Esophagus squamous epithelium (tissue), 5 donors: ENCODE data around the gene CLEC19A. TPM values are rescaled to one million over a fixed set of nuclear protein-coding genes. Genes with fewer than 3 reads are reported as not detected.

ENCODE experiments used
- DNase-seq: peaks from one replicate; lab custom pipeline; 2025; lab: John Stamatoyannopoulos, UW
- H3K27ac ChIP-seq, 4 donors: fragments of 200-600 bp; sonication (generic); one replicate each; pipeline ENCODE4 v1.5.1; 2016 to 2019; ENCODE audit warnings: mild to moderate bottlenecking in 1 of 4
- H3K27me3 ChIP-seq, 4 donors: fragments of 200-600 bp; sonication (generic); 1 replicate in 3 of 4; 2 replicates in 1 of 4; pipeline versions ENCODE4 v1.5.1 to v1.6.0; 2017 to 2021; ENCODE audit warnings: antibody characterized with exemption in 1 of 4
- H3K36me3 ChIP-seq, 3 donors: fragments of 200-600 bp; sonication (generic); one replicate each; pipeline ENCODE4 v1.5.1; 2016 to 2019
- H3K4me1 ChIP-seq, 3 donors: fragments of 200-600 bp; sonication (generic); one replicate each; pipeline ENCODE4 v1.5.1; 2017 to 2019
- H3K4me3 ChIP-seq, 4 donors: fragments of 200-600 bp; sonication (generic); 1 replicate in 3 of 4; 2 replicates in 1 of 4; pipeline ENCODE4 v1.5.1; 2016 to 2019; ENCODE audit warnings: mild to moderate bottlenecking in 2 of 4, moderate library complexity in 1 of 4
- H3K9me3 ChIP-seq, 3 donors: fragments of 200-600 bp; sonication (generic); one replicate each; pipeline ENCODE4 v1.5.1; 2016 to 2019
- POLR2A ChIP-seq, 4 donors: fragments of 450-650 bp; IDR thresholded peaks; one replicate each; pipeline ENCODE4 v1.6.1; 2017; ENCODE audit warnings: antibody characterized with exemption in 4 of 4, mild to moderate bottlenecking in 4 of 4, moderate library complexity in 3 of 4
- WGBS, 2 donors: methylation state at CpG; one replicate each; pipeline ENCODE4 v1.1.5; 2018; 5-methylcytosine and 5-hydroxymethylcytosine counted together
- intact Hi-C: fragments of 100-400 bp; cut with DNase I; formaldehyde crosslinking; loops from one replicate; pipeline ENCODE4 v1.15.0; 2022
- total RNA-seq, 4 donors: library from RNA; depleted of rRNA; stranded (reverse); fragments of >200 nt; gene quantifications; one replicate each; pipeline ENCODE4 v1.1.0, GENCODE V29; 2016
- TF ChIP-seq, protein P1 (sequence below), 6 experiments: fragments of 450-650 bp in 4 of 6; fragments of 200-600 bp in 2 of 6; sonication (generic) in 2 of 6; IDR thresholded peaks; one replicate each; pipeline ENCODE4 v1.5.1; 2016 to 2019; ENCODE audit warnings: antibody characterized with exemption in 6 of 6, mild to moderate bottlenecking in 4 of 6, moderate library complexity in 4 of 6
- donor health status: DM: yes; HTN: yes; CAD: no.

The CLEC19A gene
- total RNA-seq, 4 donors from 2014 or later = not detected

DNA sequence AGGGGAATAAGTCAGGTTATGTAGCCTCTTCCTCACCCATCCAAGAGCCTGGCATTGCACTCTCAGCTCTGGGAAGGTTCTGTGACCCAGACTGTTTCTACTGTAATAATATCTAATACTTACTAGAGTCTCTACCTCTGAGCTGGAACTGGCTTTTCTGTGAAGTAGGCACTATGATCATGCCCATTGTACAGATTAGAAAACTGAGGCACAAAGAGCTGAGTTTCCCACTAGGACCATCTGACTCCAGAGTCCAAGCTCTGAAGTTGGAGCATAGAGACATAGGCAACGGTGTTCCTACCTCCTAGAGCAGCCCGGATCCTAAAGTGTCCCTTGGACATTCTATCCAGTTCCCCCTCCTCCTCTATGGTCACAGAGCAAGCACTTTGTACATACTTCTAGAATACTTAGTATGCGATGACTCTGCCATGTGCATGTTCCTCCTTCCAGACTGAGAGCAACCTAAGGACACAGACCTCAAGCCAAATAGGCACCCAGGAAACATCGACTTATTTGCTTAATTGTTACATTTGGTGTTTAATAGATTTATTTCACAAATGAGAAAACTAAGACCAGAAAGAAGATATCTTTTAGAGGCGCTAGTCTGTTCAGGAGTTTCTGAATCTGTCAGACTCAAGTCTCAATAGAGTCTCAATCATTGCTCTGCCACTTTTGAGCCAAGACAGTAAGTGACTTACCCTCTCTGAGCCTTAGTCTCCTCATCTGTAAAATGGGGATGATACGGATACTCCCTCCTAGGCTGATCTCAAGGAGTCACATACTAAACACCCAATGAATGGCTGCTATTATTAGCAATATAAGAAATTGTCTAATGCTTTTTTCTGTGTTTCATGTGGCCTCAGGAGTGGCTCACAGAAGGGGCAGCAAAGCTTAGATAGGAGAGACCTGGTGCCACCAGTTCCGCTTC is 3.6 kb downstream of the CLEC19A start:
- 75 to 76% methylated on average over 6 to 7 of the region's 7 CpGs for WGBS, 2 donors
- Histone ChIP-seq H3K36me3 (no peaks in the 10 kb centered on the region), H3K4me3 (no peak overlapping the region), H3K4me1 (peaks cover 0 to 39% (median 6%) of the 10 kb centered on the region in 3 donors), H3K27ac (no peak overlapping the region), H3K9me3 (no peaks in the 10 kb centered on the region), H3K27me3 (no peaks in the 10 kb centered on the region)
- DNase-seq = no peak
- TF ChIP-seq, protein P1, sequence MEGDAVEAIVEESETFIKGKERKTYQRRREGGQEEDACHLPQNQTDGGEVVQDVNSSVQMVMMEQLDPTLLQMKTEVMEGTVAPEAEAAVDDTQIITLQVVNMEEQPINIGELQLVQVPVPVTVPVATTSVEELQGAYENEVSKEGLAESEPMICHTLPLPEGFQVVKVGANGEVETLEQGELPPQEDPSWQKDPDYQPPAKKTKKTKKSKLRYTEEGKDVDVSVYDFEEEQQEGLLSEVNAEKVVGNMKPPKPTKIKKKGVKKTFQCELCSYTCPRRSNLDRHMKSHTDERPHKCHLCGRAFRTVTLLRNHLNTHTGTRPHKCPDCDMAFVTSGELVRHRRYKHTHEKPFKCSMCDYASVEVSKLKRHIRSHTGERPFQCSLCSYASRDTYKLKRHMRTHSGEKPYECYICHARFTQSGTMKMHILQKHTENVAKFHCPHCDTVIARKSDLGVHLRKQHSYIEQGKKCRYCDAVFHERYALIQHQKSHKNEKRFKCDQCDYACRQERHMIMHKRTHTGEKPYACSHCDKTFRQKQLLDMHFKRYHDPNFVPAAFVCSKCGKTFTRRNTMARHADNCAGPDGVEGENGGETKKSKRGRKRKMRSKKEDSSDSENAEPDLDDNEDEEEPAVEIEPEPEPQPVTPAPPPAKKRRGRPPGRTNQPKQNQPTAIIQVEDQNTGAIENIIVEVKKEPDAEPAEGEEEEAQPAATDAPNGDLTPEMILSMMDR (IDR thresholded peaks at IDR 0.05) = no peak
- no peak for TF ChIP-seq POLR2A (IDR thresholded peaks at IDR 0.05)
- intact Hi-C loops = no loop called here

DNA sequence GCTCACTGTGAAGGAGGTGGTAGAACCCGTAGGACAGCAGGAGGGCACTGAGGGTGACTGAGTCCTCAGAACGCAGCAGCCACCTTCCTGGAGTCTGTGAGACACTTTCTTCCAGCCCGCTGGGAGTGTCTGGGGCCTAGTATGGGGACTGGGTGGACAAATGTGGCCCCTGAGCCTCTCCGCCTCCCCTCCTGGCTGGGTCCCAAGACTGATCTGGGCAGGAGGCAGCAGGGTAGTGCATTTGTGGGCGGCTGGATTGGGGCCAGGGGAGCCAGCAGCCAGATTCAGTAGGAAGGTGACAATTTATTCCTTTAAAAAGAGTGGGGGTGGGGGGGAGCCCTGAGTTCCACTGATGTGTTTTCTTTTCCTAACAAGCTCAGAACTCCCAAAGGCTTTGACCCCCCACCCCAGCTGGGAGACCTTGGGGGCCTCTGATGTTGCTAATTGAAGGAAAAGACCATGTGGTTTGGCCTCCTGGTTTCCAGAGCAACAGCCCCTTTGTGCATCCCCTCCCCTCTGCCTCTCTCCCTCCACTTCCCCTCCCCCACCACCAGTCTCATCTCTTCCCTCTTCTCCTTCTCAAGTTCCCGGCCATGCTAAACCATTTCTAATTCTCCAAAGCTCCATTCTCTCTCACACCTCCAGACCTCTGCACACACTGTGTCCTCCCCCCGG is 4.4 kb downstream of the CLEC19A start:
- H3K4me3 ChIP-seq = no peak overlapping the region
- TF ChIP-seq, protein P1 (IDR thresholded peaks at IDR 0.05) = no peak
- no peak for TF ChIP-seq POLR2A (IDR thresholded peaks at IDR 0.05)
- 60 to 66% methylated on average over 3 to 4 of the region's 7 CpGs for WGBS, 2 donors
- intact Hi-C loops = no loop called here
- no peak for DNase-seq
- peaks cover 0 to 31% (median 6%) of the 10 kb centered on the region in 3 donors for H3K4me1 ChIP-seq
- no peaks in the 10 kb centered on the region for H3K9me3 ChIP-seq
- H3K27ac ChIP-seq = no peak overlapping the region
- H3K36me3 ChIP-seq = no peaks in the 10 kb centered on the region
- H3K27me3 ChIP-seq = no peaks in the 10 kb centered on the region

DNA sequence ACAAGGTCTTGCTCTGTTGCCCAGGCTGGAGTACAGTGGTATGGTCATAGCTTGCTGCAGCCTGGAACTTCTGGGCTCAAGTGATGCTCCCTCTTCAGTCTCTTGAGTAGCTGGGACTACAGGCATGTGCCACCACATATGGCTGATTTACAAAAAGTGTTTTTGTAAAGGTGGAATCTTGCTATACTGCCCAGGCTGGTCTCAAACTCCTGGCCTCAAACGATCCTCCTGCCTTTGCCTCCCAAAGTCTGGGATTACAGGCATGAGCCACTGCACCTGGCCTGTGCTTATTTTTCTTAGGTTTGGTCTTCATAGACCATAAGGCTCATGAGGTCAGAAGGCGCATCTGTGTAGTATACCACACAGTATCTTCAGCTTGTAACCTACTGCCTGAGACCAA is 5.3 kb downstream of the CLEC19A start:
- Histone ChIP-seq H3K27me3 (no peaks in the 10 kb centered on the region), H3K27ac (no peak overlapping the region), H3K4me3 (no peak overlapping the region), H3K4me1 (peaks cover 0 to 31% (median 6%) of the 10 kb centered on the region in 3 donors), H3K36me3 (no peaks in the 10 kb centered on the region), H3K9me3 (no peaks in the 10 kb centered on the region)
- no peak for DNase-seq
- TF ChIP-seq, protein P1 (IDR thresholded peaks at IDR 0.05) = no peak
- no peak for TF ChIP-seq POLR2A (IDR thresholded peaks at IDR 0.05)
- intact Hi-C loops = no loop called here
- 72 to 81% methylated on average over 2 of the region's 2 CpGs for WGBS, 2 donors

DNA sequence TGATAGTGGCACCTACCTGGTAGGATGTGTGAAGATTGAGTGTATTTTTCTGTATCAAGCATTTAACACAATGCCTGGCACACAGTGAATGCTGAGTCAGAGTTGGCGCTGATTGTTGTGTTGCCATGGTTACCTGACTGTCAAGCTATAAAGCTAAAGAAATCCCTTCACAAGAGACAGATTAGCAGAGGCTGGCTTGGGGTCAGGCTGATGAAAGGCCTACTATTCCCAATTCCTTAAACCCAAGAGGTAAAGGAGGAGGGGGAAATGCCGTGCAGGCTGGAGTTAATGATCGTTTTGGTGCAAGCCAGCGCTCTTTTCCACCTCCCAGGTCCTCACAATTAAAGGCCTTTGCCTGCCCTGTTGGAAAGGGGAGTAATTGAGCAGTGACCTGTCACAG is 5.9 kb downstream of the CLEC19A start:
- no peak overlapping the region for H3K4me3 ChIP-seq
- H3K27ac ChIP-seq = no peak overlapping the region
- no peaks in the 10 kb centered on the region for H3K36me3 ChIP-seq
- intact Hi-C loops = no loop called here
- no peaks in the 10 kb centered on the region for H3K27me3 ChIP-seq
- 26 to 30% methylated on average over 4 of the region's 4 CpGs for WGBS, 2 donors
- TF ChIP-seq POLR2A (IDR thresholded peaks at IDR 0.05) = no peak
- TF ChIP-seq, protein P1 (IDR thresholded peaks at IDR 0.05) = no peak
- H3K9me3 ChIP-seq = no peaks in the 10 kb centered on the region
- peaks cover 0 to 31% (median 6%) of the 10 kb centered on the region in 3 donors for H3K4me1 ChIP-seq
- DNase-seq = no peak

DNA sequence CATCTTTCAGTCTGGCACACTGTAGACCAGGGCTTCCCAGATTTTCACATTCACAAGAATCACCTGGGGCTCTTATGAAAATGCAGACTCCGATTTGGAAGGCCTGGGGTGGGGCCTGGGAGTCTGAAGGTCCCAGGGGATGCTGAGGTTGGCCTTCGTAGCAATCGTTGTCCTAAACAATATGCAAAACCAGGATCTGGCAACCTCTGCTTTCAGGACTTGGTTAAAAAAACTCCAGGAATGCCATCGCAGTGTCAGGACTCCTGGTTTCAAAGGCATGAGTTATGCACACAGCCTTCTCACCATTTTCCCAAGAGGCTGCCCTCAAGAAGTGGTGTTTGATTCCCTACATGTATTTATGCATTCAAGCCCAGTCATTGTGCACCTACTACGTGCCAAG is 6.7 kb downstream of the CLEC19A start:
- Histone ChIP-seq H3K27ac (no peak overlapping the region), H3K4me1 (peaks cover 0 to 31% (median 6%) of the 10 kb centered on the region in 3 donors), H3K9me3 (no peaks in the 10 kb centered on the region), H3K36me3 (no peaks in the 10 kb centered on the region), H3K4me3 (no peak overlapping the region), H3K27me3 (no peaks in the 10 kb centered on the region)
- no peak for DNase-seq
- WGBS, 2 donors = 78 to 82% methylated on average over 4 to 5 of the region's 5 CpGs
- intact Hi-C loops = no loop called here
- TF ChIP-seq POLR2A (IDR thresholded peaks at IDR 0.05) = no peak
- TF ChIP-seq, protein P1 (IDR thresholded peaks at IDR 0.05) = no peak
